ENCODE results near the gene TSPAN7.

The TSPAN7 gene

DNA sequence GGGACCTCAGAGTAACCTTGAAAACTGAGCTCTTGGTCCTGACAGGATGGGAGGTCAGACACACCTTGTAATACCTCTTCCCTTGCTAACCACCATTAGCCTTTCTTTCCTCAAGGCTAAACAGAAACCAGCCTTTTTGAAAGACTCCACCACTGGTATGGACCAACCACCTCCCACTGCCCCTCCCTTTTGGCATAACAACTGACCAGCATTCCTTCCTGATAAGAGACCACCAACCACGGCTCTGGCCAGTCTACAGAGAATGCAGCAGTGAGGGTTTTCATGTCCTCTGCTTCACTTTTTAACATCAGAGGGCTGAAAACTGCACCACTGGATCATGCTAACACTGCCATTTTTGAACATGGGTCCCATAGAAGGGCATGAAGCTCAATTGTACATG, 139.7 kb downstream of the TSPAN7 start:
- Mint-ChIP-seq H3K4me3 (no peak overlapping the region), H3K27me3 (no peaks in the 10 kb centered on the region), H3K36me3 (ENCODE audit: low read depth) (no peaks in the 10 kb centered on the region), H3K27ac (no peak overlapping the region), H3K9me3 (no peaks in the 10 kb centered on the region), H3K4me1 (ENCODE audit: low read depth) (no peaks in the 10 kb centered on the region)
- intact Hi-C loops (cut with micrococcal nuclease) = no loop called here

DNA sequence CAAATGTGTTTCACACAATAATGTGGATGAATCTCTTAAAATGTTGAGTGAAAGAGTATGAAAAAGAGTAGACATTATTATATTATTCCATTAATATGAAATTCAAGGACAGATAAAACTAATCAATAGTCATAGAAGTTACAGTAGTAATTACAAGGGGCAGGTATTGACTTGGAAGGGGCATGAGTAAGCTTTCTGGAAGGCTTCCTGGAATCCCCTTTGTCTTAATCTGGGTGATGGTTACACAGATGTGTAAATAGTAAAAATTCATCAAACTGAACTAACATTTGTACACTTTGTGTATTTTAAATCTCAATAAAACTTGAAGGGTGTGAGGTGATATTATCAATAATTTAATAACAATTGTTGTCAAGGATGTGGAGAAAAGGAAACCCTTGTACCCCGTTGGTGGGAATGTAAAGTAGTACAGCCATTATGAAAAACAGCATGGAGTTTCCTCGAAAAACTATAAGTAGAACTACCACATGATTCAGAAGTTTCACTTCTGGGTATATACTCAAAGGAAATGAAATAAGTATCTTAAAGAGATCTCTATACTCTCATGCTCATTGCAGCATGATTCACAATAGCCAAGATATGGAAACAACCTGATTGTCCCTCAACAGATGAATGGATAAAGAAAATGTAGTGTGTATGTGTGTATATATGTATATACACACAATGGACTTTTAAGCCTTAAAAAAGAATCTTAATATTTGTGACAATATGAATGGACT, 143.0 kb downstream of the TSPAN7 start:
- H3K27ac Mint-ChIP-seq = no peak overlapping the region
- intact Hi-C loops (cut with micrococcal nuclease) = no loop called here
- no peak overlapping the region for H3K4me3 Mint-ChIP-seq
- H3K9me3 Mint-ChIP-seq = no peaks in the 10 kb centered on the region
- H3K36me3 Mint-ChIP-seq (ENCODE audit: low read depth) = no peaks in the 10 kb centered on the region
- no peaks in the 10 kb centered on the region for H3K27me3 Mint-ChIP-seq
- peaks cover 9% of the 10 kb centered on the region for H3K4me1 Mint-ChIP-seq (ENCODE audit: low read depth)

DNA sequence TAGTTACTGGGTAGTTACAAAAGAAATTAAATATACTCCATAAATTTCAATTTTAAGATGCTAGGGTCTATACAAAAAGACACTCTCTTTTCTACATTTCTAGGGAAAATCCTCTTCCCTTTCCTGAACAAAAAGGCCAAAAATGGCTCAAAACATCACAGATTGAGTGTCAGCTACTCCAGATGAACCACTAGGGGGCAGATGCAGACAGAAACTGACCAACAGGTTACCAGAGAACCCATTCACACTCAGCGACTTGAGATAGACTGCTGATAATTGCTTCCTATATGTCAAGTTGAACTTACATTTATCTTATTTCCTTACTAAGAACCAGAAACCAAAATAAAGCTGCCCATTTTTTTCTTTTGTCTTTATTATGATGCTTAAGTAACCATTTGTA, 156.5 kb downstream of the TSPAN7 start:
- no peak overlapping the region for H3K4me3 Mint-ChIP-seq
- H3K36me3 Mint-ChIP-seq (ENCODE audit: low read depth) = no peaks in the 10 kb centered on the region
- no peaks in the 10 kb centered on the region for H3K4me1 Mint-ChIP-seq (ENCODE audit: low read depth)
- intact Hi-C loops (cut with micrococcal nuclease) = no loop called here
- H3K27ac Mint-ChIP-seq = no peak overlapping the region
- H3K27me3 Mint-ChIP-seq = no peaks in the 10 kb centered on the region
- H3K9me3 Mint-ChIP-seq = no peaks in the 10 kb centered on the region

DNA sequence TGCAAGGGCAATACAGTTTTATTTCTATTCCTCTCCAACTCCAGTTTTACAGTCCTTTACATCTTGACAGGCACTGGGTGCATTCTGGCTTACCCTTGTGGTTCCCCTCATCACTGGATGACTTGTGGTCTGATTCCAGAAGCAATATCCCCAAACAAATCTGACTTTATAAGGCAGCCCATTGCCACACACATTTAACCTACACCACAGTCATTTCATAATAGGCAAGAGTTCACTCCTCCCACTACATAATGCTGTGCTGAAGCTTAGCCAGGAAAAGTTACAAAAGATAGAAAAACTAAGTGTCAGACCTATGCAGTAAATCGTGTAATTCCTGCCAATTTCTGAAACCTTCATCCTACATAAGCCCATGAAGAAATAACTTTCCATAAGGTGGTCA, 157.0 kb downstream of the TSPAN7 start:
- H3K27ac Mint-ChIP-seq = no peak overlapping the region
- no peaks in the 10 kb centered on the region for H3K9me3 Mint-ChIP-seq
- no peak overlapping the region for H3K4me3 Mint-ChIP-seq
- intact Hi-C loops (cut with micrococcal nuclease) = no loop called here
- H3K27me3 Mint-ChIP-seq = no peaks in the 10 kb centered on the region
- no peaks in the 10 kb centered on the region for H3K36me3 Mint-ChIP-seq (ENCODE audit: low read depth)
- H3K4me1 Mint-ChIP-seq (ENCODE audit: low read depth) = no peaks in the 10 kb centered on the region

DNA sequence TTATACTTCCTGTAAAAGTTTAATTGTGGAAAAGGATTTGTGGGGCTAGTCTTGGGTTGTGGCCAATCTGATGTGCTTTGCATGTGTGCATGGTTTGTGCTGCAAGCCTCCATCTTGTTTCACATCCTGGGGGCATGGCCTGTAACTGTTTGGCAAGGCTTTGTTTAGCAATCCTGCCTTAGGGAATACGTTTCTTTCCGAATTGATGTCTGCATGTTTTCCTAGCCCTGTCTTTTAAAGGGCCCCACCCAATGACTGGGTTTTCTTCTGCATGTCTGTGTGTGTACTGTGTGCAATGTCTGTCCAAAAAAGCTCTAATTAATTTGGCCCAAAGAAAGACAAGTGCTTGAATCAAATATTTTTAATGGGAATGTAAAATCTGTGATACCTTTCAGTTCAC, 165.3 kb downstream of the TSPAN7 start:
- Mint-ChIP-seq H3K4me1 (ENCODE audit: low read depth) (no peaks in the 10 kb centered on the region), H3K4me3 (no peak overlapping the region), H3K27me3 (no peaks in the 10 kb centered on the region), H3K27ac (no peak overlapping the region), H3K9me3 (no peaks in the 10 kb centered on the region), H3K36me3 (ENCODE audit: low read depth) (no peaks in the 10 kb centered on the region)
- intact Hi-C loops (cut with micrococcal nuclease) = no loop called here

DNA sequence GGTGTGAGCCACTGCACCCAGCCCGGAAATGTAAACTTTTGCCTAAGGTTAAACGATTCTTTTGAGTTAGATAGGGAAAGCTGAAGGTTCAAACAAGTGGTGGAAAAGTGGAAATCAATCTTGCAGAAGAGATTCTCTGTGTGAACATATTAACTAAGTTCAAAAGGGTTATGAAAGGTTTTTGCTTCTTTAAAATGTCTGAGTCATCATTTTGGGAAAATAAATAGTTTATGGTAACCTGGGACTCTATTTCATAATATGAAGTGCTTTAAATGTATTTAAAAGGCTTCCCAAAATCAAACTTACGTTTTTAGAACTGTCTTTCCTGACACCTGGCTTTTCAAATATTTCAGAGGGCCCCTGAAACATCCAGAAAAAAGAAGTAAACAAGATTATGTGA, 166.3 kb downstream of the TSPAN7 start:
- no peaks in the 10 kb centered on the region for H3K4me1 Mint-ChIP-seq (ENCODE audit: low read depth)
- H3K27me3 Mint-ChIP-seq = no peaks in the 10 kb centered on the region
- H3K36me3 Mint-ChIP-seq (ENCODE audit: low read depth) = no peaks in the 10 kb centered on the region
- intact Hi-C loops (cut with micrococcal nuclease) = no loop called here
- H3K4me3 Mint-ChIP-seq = no peak overlapping the region
- H3K9me3 Mint-ChIP-seq = no peaks in the 10 kb centered on the region
- H3K27ac Mint-ChIP-seq = no peak overlapping the region

DNA sequence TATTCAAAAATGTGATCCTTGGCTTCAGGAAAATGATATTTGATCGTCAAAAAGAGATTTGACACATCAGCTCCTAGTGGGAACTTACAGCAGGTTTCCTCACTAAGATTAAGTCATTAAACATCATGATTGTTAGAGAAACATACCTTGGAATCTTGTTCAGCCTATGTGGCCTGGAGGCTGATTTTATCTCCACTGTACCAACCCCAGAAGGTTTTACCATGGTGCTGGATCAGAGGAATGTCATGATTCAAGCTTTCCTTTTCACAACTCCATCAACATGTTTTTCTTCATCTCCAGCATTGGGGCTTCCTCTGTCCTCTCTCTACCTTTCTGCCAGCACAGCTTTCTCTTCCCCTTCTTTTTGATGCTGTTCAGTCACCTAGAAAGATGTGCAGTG, 171.5 kb downstream of the TSPAN7 start:
- Mint-ChIP-seq H3K4me1 (ENCODE audit: low read depth) (no peaks in the 10 kb centered on the region), H3K9me3 (no peaks in the 10 kb centered on the region), H3K36me3 (ENCODE audit: low read depth) (no peaks in the 10 kb centered on the region), H3K4me3 (no peak overlapping the region), H3K27ac (no peak overlapping the region), H3K27me3 (no peaks in the 10 kb centered on the region)
- intact Hi-C loops (cut with micrococcal nuclease) = no loop called here
